NCI-H524 (cell line): ENCODE measurements around the gene CASKIN2.
"Not testable (repeated sequence)": the region's sequence is repeated elsewhere in the genome, so short reads cannot be mapped to it uniquely, and the experiment has no call there.

Experiments
- DNase-seq, 2 experiments: peaks; one replicate each; lab custom pipeline; 2025; lab: John Stamatoyannopoulos, UW

CASKIN2 gene

GRCh38 chr17:75472119-75472518 lies 43.2 kb downstream of the CASKIN2 start:
- no peak for DNase-seq

- DNase-seq: no peak
Measured at GRCh38 chr17:75471207-75471606, 44.1 kb downstream of the CASKIN2 start.

- no peak for DNase-seq
Measured at GRCh38 chr17:75468779-75469373, 46.5 kb downstream of the CASKIN2 start.

DNA sequence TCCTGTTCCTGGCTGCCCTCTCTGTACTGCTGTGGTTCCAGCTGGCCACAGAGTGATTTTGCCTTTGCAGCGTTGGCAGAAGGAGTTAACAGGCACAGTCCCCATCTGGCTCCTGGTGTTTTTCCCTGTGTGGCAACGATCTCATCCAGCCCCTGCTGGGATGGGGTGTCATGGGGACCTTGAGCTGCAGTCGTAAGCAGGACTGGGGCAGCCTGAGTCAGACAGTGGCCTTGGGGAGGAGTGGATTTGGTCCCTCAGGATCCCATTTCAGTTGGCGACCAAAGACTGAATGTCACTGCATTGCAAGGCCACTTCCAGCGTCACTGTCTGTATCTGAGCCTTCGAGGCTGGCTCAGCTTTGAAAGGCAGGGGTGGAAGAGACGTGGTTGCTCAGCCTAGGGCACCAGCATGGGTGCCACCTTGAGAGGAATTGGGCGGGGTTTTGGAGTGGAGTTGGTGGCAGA lies 47.0 kb downstream of the CASKIN2 start:
- peak in 1 of 2 experiments; percentile 22 for DNase-seq

- DNase-seq: no peak
Measured at GRCh38 chr17:75465039-75465438, 50.3 kb downstream of the CASKIN2 start.

GRCh38 chr17:75463603-75464002 lies 51.7 kb downstream of the CASKIN2 start:
- no peak for DNase-seq

GRCh38 chr17:75460295-75460694 lies 55.0 kb downstream of the CASKIN2 start:
- no peak for DNase-seq

DNA sequence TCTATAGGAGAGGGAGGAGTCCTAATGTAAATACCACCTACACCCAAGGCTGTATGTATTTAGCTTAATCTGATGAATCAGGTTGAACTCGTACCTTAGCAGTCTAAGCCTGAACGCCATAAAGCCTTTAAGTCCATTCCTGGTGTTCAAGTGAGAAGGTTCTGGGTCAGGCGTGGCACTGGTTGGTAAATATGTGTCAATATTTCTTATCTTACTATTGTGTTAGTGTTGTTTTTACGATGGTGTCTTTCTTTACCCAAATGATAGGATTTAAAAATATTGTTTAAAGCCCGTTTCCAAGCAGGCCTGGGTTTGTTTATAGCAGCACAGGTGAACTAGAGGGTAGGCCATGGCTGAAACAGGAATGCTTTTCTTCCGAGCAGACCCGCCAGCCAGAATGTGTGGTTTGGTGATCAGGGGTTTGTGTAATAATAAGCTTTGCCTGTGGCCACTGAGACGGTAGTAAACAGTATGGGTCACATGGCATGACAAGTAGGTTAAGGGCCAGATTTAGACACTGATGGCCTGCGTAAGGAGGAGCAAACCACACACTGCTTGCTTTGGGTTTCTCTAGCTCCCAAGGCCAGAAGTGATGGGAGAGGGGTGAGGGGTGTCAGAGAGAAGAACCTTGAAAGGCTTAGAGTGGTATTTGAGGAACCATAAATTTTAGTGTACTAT lies 55.6 kb downstream of the CASKIN2 start:
- DNase-seq: no peak

GRCh38 chr17:75459246-75459589 lies 56.1 kb downstream of the CASKIN2 start:
- no peak for DNase-seq

- DNase-seq: peak; percentile 87 to 88
Measured at GRCh38 chr17:75457047-75457654, 58.2 kb downstream of the CASKIN2 start.

- DNase-seq: peak; percentile 100
Measured at GRCh38 chr17:75456417-75457046, 58.8 kb downstream of the CASKIN2 start, which contains the start of gene TMEM94. Gene TMEM94 (plus strand): TSS chr17:75456635. CDS start chr17:75471906, 15,271 bp downstream.

DNA sequence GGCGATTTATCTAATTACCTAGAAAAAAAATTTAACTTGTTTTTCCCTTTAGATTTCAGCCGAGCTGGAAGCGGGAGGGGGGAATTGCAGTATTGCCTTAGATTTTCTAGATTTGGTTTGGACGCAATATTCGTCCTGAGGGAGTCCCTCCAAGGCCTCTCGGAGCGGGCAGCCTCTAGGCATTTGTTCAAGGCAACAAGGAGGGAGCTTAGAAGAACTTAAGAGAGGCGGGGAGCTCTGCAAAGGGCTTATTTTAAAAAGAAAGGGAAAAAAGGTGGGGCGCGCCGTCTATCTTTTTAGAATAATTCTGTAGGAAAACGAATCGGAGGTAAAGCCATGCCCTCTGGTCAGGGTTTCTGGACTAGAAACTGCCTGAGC lies 59.3 kb downstream of the CASKIN2 start:
- DNase-seq: peak in 1 of 2 experiments; percentile 81

- DNase-seq: not testable (repeated sequence)
Measured at GRCh38 chr17:75454672-75455071, 60.7 kb downstream of the CASKIN2 start.

DNA sequence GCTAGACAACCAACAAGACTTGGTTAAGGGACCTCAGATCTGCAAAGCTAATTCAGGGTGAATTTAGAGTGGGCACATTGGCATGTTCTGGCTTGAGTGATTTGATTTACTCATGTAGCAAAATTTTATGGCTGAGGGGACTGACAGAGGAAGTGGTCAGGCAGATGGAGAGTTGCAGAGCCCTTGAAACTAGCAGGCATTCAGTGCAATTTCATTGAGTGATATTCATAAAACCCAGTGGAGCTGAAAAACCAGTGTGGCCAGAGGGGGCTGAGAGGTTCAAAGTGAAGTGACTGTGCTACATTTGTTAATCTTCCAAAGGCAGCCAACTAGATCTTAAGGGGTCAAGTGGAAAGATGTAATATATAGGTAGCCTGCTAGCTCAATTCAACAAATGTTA lies 61.1 kb downstream of the CASKIN2 start:
- DNase-seq: no peak

- DNase-seq: no peak
Measured at GRCh38 chr17:75450270-75450669, 65.1 kb downstream of the CASKIN2 start.
